ENCODE measurements around the gene BPIFA3. TPM values are rescaled to one million over a fixed set of nuclear protein-coding genes. Genes with fewer than 3 reads are reported as not detected.
A peak's percentile ranks its signal among the peaks of the same experiment; 100 is the strongest.

The BPIFA3 gene
- total and polyA plus RNA-seq, 2 of the 13 experiments (the other 11 are each of a cell fraction or from before 2014, with no cell fraction given): not detected

GRCh38 chr20:33175123-33175522 is 42.0 kb upstream of the BPIFA3 start:
- Histone ChIP-seq H3K4me2 (ENCODE audit: low read depth, low read length) (no peak overlapping the region), H2AFZ (ENCODE audit: low read length) (no peak overlapping the region), H3K4me1 (ENCODE audit: insufficient read depth, low read length) (peaks cover 8% of the 10 kb centered on the region), H4K20me1 (ENCODE audit: insufficient read depth, low read length) (no peaks in the 10 kb centered on the region), H3K36me3 (replicated peaks in 1 of 2; ENCODE audit: control insufficient read depth in 1 of 2, insufficient read depth in 2 of 2, low read length in 2 of 2) (no peaks in the 10 kb centered on the region), H3K9ac (ENCODE audit: insufficient read depth, low read depth, low read length) (no peak overlapping the region), H3K4me3 (replicated peaks in 1 of 3; ENCODE audit: insufficient read depth in 1 of 3, low read depth in 2 of 3, low read length in 3 of 3) (no peak overlapping the region), H3K27me3 (ENCODE audit: control insufficient read depth in 1 of 2, insufficient read depth in 2 of 2, low read length in 2 of 2) (peaks cover 2 to 17% of the 10 kb centered on the region in 2 experiments; a peak in 2 of 5 replicates), H3K79me2 (ENCODE audit: insufficient read depth, low read length) (no peaks in the 10 kb centered on the region), H3K9me3 (ENCODE audit: low read length) (no peaks in the 10 kb centered on the region), H3K27ac (ENCODE audit: extremely low read length, insufficient read depth, low read length) (no peak overlapping the region)
- FAIRE-seq (no peak), ATAC-seq (peak; percentile 31; the same call in 1 of the 3 replicates), DNase-seq (ENCODE audit: low spot score) (no peak)
- ChIA-PET POLR2A (no interaction called here), CTCF (ENCODE audit: low intra/inter-chr PET ratio, low total read pairs) (no interaction called here)
- no TSS peak for BruUV-seq (replicated peaks)
- in situ Hi-C loops (cut with HindIII; ENCODE audit: extremely low pct_ligation_motif_present, low pct_unique_long_range_greater_than_20kb): no loop called here
- 45% methylated on average over 3 of the region's 3 CpGs for WGBS (ENCODE audit: low lambda C conversion rate)
- intact Hi-C loops (cut with micrococcal nuclease; ENCODE audit: unreplicated experiment): no loop called here
- TF ChIP-seq ZNF430 (CRISPR knock-in tag; IDR thresholded peaks at IDR 0.05): no peak
- TF ChIP-seq AGO1 (IDR thresholded peaks at IDR 0.05; ENCODE audit: low read depth, low read length, poor library complexity, severe bottlenecking): no peak
- TF ChIP-seq ATRX (CRISPR knock-in tag; IDR thresholded peaks at IDR 0.05; ENCODE audit: borderline replicate concordance): no peak
- no peak for TF ChIP-seq EP300 (IDR thresholded peaks at IDR 0.05; ENCODE audit: low read depth in 2 of 2, low read length in 2 of 2)
- no peak for TF ChIP-seq EP300 (CRISPR knock-in tag; IDR thresholded peaks at IDR 0.05; ENCODE audit: borderline replicate concordance)
- no peak for TF ChIP-seq ZNF503 (CRISPR knock-in tag; IDR thresholded peaks at IDR 0.05)
- TF ChIP-seq FOSL2 (CRISPR knock-in tag; IDR thresholded peaks at IDR 0.05): peak; percentile 64
- no peak for TF ChIP-seq ZNF292 (CRISPR knock-in tag; IDR thresholded peaks at IDR 0.05; ENCODE audit: borderline replicate concordance, low read depth)
- no peak for TF ChIP-seq ZNF577 (CRISPR knock-in tag; IDR thresholded peaks at IDR 0.05; ENCODE audit: borderline replicate concordance, low read depth)
- TF ChIP-seq HOXA7 (CRISPR knock-in tag; IDR thresholded peaks at IDR 0.05): no peak
- TF ChIP-seq ZNF275 (CRISPR knock-in tag; IDR thresholded peaks at IDR 0.05; ENCODE audit: borderline replicate concordance): no peak
- no peak for TF ChIP-seq ZNF780A (CRISPR knock-in tag; IDR thresholded peaks at IDR 0.05)
- TF ChIP-seq USF2 (IDR thresholded peaks at IDR 0.05; ENCODE audit: low read depth, low read length): no peak
- TF ChIP-seq USF2 (CRISPR knock-in tag; IDR thresholded peaks at IDR 0.05; ENCODE audit: borderline replicate concordance): no peak
- no peak for TF ChIP-seq SNAPC5 (CRISPR knock-in tag; IDR thresholded peaks at IDR 0.05; ENCODE audit: borderline replicate concordance)
- no peak for TF ChIP-seq CCAR2 (optimal IDR thresholded peaks at IDR 0.05; ENCODE audit: low read depth, low read length)
- TF ChIP-seq GTF2F1 (IDR thresholded peaks at IDR 0.05; ENCODE audit: low read length): no peak
- TF ChIP-seq ZNF710 (CRISPR knock-in tag; IDR thresholded peaks at IDR 0.05; ENCODE audit: borderline replicate concordance): no peak

Data from HepG2 (cell line).